GM18873 (cell line): ENCODE data around the gene LYPD6B.

Source experiments
- ATAC-seq: cut with Tn5 transposase; IDR thresholded peaks from one replicate; pipeline ENCODE4 v1.9.1; 2021; ENCODE audit warnings: mild to moderate bottlenecking, moderate library complexity, moderate number of reproducible peaks; ENCODE audit not compliant: unreplicated experiment, low FRiP score

Gene LYPD6B

DNA sequence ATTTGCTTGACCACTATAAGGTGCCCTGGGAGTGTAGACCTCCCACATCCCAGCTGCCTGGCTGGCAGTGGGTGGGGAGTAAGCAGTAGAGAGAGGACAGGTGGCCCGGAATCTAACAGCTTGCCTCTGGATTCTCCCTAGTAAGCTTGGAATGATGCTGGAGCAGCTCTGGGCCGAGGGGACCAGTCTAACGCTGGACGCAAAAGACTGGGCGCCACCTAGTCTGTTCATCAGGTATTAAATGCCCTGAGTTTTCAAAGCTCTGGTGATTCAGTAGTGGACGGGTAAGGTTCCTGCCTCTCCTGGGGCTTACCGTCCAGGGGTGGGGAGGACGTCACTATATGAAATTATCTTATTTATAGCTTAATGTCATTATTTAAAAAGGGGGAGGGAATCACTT, 648 bp upstream of the LYPD6B start:
- no peak for ATAC-seq

DNA sequence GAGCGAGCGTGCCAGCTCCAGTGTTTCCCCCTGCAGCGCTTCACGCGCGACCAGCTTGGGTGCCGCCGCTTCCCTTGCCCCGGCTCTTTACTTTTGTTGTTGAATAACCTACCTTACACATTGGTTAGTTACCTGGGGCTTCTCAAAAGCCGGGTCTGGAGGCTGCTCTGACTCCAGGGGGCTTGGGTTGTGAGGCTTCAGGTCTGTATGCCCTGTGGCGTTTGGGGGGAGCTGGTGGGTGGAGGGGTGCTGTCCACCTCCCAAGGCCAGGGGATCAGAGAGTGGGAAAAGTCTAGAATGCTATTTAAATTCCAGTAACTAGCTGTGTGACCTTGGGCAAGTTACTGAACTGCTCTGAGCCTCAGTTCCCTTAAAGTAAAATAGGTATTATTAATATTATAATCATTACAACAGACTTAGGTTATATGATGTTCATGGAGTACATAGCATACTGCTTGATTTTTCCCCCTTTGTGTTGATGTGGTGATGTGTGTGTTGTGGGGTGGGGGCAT, 770 bp downstream of the LYPD6B start:
- no peak for ATAC-seq

DNA sequence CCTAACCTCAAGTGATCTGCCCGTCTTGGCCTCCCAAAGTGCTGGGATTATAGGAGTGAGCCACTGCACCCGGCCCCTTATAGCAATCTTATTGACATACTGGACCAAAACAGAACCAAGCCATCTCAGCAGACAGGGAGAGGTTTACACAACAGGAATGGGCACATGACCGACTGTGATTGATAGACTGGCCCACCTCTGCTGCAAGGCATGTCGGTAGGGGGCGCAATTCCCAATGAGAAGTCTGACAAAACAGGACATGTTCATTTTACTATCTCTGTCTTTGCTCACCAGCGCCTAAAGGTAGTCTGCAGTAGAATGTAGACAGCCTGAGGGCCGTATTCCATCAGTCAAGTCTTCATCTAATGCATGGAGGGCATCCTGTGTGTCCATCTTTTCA, 2.0 kb downstream of the LYPD6B start:
- no peak for ATAC-seq

DNA sequence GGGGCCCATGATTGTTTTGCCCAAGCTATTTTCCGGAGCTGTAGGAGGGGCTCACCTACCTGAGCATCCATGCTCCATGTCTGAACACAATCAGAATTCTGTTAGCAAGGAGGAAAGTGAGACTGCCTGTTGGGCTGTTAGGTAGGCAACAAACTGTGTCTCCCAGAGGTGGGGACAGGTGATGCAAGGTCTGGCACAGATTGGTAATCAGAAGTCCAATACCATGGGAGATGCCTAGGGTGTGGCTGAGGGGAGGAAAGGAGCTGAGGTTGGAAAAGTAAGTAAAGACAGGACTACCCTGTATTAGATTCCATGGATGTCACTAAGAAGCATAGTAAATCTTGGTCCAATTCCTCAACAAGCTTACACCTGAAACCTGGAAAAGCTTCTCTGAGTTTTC, 3.0 kb downstream of the LYPD6B start:
- ATAC-seq, result no peak

DNA sequence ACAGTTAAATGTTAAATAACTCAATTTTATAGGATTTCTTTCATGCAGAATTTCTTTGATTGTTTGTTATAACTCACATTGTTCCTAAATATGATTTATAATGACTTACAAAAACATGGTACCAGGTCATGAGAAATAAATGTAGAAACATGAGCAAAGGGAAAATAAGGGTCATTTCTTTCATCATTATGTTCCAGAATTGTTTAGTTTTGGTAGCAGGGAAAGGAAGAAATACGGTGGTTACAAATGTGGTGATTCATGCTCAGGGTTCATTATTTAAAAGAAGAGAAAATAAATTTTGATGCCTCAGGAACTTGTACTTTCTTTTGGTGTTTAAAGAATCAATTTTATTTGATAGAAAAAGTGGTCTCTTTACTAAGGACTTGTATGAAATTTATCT, 4.4 kb downstream of the LYPD6B start:
- ATAC-seq, result no peak

DNA sequence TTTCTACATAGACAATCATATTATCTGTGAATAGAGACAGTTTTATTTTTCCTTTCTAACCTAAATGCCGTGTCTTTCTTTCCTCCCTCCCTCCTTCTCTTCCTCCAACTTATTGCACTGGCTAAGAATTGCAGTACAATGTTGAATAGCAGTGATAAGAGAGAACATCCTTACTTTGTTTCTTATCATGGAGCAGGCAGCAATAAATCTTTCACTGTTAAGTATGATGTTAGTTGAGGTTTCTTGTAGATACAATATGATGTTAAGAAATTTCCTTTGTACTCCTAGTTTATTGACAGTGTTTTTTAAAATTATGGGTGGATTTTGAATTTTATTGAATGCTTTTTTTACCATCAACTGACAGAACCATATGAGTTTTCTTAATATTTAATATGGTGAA, 6.0 kb downstream of the LYPD6B start:
- no peak for ATAC-seq

DNA sequence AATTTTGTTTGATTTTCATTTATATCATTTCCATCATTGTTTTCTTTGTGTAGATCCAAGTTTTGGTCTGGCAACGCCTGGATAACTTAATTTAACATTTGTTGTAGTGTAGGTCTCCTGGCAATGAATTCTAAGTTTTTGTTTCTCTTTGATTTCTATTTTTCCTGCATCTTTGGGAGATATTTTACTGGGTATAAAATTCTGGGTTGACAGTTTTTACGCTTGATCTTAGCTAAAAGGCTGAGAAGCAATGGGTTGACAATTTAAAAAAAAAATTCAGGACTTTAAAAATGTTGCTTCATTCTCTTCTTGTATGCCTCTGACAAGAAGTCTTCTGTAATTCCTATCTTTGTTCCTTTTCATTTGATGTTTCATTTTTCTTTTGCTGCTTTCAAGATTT, 8.6 kb downstream of the LYPD6B start:
- no peak for ATAC-seq

DNA sequence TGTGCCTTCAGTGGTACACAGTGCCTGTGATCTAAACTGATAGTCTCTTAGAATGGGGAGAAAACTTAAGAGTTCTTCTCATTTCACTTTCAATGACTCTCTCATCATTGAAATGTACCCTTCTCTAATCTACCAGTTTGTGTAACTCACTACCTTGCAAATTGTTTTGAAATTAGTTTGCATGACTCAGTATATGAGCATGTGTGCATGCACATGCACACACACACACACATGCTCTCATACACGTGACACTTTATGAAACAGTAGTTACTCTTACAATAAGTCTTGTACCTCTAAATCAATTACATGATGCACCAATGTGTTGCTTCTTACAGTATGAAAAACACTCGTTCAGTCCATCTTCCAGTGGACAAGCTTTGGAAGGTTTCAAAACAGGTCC, 10.6 kb downstream of the LYPD6B start:
- ATAC-seq, result no peak

DNA sequence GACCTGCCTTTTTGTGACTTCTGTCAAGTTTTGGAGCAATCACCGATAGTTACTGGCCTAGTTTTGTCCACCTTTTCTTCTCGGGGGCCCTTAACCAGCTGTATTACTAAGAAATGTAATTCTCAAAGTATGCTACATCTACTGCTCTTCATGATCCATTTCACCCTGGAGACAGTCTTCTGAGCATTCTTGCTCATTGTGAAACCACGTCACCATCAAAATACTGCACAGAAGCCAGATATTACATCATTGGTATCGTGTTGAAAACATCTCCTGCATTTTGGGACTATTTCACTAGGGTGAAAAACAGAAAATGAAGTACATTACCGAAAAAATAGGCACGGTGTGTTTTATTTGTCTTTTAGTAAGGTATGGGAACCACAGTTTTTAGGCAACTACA, 11.7 kb downstream of the LYPD6B start:
- peak; percentile 62 for ATAC-seq

DNA sequence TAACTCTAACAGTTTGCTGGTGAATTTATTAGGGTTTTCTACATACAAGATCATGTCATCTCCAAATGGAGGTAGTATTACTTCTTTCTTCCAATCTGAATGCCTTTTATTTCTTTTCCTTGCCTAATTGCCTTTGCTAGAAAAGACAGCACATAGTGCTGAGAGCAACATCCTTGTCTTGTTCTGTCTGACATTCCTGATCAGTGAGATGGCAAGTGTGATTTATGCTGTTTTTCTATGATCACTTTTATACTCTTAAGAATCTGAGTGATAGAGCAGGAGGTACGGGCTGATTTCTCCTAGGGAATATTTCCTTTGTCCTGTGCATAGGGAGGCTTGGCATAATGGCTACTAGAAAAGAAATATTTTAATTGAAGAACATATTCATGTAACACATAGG, 17.3 kb downstream of the LYPD6B start:
- ATAC-seq, result no peak

DNA sequence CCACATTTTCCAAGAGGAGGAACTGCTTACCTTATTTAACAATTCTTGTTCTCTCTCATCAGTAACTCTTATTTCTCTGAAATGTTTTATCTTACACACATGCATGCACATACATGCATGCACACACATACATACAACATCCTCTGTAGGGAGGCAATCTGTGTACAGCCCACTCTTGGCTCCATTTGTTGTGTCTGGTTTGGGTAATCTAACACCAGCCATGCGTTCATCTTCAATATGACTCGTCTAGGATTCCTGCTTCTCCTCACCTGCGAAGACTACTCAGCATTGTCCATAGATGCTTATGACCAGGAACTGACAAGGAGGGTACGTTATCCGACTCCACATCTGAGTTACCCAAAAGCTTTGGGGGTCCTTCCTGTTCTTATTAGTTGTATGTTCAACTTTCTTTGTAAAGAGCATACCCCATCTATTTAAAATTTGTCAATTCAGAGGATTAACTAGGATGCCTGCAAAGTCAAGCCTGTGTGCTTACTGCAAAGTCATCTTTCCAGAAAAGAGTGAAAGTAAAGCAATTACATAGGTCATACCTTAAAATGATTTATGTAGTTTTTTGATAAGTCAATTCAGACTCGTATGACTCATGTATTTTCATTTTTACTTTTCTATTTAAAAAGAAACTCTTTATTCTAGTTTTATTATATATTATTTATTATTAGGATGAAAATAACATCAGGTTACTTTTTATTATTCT, 18.2 kb downstream of the LYPD6B start:
- ATAC-seq, result no peak

DNA sequence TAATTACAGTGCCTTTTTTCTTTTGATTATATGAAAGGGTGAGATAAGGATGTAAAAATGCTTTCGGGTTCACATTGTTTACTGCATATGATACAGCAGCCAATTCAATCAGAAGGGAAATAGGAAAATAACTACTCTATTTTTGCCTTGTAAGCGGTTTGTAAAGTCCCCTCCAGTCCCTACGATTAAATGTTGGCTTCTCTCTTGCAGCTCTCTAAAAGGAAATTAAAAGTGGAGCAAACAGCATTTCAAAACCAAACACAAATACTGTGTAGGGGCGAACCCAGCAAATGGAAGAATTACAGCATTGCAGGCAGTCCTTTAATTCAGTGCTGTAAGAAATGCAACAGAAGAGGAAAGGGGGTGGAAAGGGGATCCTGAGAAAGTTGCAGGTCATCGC, 18.9 kb downstream of the LYPD6B start:
- no peak for ATAC-seq

DNA sequence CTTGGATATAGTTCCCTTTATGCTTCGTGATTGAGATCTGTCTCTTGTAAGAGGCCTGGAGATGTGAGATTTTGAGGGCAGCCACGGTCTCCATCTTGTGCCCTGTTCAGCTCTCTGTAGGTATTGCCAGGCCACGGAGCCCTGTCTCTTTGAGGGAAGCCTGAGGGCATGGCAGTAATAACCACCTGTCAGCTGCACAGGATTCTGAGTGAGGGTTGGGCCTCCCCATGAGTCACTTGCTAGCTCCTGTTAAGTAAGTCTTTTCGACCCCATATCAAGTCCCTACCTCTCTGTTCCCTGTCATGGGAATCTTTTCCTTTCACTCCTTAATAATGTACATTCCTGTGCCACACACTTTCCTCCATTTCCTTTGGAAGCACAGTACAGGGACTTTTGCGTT, 20.4 kb downstream of the LYPD6B start:
- ATAC-seq, result no peak

DNA sequence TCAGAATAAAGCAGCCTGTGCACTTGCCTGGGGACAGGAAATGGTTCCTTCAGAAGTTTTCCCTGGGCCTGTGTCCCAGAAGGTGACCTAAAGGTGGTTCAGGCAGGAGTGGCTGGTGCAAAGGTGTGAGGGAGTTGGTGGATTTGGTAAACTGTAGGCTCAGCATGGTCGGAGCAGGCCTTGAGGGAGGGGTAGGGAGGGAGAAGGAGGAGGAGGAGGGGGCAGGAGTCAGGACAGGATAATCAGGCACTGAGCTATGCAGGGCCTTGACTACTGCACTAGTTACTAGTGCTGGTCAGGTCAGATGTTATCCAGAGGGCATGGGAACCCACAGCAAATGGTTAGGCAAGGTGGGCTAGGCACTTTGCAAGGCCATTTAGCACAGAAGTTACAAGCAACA, 21.3 kb downstream of the LYPD6B start:
- ATAC-seq, result no peak

DNA sequence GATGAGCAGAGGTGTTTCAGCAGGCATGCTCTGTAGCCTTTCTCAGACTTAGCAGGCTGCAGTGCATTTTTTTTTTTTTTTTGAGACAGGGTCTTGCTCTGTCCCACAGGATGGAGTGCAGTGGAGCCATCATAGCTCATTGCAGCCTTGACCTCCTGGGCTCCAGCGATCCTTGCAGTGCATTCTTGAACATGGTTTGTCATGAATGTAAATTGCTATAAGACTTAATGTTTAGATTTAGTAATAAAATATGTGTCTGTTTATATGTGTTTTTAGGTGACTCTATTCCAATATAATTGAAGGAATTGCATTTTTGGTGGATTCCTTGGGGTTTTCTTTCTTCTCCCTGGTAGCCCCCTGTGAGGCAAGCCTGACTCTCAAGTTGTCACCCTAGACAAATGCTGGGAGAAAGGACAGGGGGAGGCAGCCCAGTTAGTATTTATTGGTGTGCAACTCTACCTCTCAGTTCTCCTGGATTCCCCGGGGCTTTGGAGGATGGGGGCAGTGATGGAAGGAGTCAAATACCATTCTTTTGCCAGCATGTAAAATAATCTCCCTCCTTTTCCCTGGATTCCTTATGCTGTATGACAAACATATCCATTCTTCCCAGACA, 22.7 kb downstream of the LYPD6B start:
- ATAC-seq, result no peak

DNA sequence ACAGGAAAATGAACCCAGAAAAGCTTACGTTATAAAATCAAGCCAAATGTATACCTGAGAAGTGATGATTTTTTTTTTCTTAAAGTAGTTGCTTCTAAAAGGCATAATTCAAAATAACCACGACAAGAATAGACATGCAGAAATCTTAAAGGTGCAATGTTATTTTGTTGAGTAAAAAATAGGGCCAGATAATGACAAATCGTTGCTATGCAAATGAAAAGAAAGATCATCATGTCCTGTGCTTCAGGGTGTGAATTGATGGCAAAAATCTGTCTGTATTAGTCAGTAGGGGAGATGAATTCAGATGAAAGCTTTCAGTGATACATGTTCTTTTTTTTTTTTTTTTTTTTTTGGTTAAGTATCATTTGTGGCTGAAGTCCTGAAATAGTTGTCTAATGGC, 24.0 kb downstream of the LYPD6B start:
- no peak for ATAC-seq

DNA sequence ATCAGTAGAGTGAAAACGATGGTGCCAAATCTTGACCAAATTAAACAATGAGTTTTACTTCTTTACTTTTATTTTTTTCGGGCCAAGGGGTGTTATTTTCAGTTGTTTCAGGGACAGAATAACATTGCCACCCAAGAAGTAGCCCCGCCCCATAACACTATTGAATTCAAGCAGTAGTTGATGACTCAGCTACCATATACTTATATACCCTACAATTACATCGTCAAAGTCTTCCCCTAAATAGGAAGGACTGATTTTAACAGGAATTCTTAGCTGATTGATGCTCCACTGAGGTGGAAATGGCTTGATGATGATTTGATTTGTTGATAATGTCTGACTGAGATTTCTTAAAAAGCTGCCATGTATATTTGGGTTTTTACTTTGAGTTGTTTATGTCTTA, 24.7 kb downstream of the LYPD6B start:
- ATAC-seq, result no peak

DNA sequence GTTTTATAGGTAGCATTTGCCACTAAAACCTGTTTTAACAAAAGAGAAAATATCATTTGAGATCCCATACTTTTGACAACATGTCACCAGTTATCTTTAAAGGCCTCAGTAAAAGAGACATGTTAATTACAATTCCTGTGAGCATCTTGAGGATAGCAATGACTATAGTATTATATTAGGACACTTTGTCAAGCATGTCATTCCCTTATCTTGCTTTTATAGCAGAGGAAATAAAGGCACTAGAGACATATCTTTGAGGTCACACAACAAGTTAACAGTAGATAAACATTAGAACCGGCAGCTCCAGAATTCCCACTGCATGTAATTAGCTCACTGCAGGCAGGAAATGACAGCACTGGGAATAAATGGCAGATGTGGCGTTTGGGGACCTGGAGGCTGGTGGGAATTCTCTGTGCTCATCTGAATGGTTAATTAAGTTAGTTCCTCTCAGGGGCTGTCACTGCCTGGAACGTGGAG, 25.9 kb downstream of the LYPD6B start:
- ATAC-seq, result no peak

DNA sequence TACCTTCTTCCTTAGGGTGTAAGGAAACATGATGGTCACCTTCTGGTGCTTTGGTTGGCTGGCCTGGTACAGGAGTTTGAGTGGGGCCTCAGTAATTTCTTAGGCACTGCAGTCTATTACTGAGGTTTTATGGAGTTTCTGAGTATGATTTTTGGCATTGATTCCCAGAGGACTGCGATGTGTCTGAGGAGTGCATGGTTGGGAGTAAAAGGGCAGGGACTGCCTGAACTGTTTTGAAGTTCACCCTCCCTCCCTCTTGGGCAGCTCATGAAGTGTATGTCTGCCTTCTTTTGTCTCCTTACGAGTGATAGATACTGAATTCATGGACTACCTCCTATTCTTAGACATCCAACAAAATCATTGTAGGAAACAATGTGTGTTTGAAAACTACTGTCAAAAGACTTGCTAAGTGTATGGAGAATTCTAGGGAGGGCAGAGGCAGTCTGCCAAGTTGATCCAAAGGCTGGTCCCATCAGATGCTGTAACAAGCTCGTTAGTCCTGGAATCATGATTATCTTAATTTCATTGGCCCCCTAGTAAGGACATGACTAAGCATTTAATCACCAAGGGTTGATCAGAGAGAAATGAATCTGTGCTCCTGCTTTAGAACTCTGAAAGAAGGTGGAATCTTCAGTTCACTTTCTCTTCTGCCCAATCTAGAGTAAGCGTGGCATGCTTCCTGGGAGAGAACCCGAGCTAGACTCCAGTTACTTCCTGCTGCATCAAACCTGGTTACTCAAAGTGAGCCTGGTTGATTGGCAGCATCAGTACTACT, 26.5 kb downstream of the LYPD6B start:
- no peak for ATAC-seq

DNA sequence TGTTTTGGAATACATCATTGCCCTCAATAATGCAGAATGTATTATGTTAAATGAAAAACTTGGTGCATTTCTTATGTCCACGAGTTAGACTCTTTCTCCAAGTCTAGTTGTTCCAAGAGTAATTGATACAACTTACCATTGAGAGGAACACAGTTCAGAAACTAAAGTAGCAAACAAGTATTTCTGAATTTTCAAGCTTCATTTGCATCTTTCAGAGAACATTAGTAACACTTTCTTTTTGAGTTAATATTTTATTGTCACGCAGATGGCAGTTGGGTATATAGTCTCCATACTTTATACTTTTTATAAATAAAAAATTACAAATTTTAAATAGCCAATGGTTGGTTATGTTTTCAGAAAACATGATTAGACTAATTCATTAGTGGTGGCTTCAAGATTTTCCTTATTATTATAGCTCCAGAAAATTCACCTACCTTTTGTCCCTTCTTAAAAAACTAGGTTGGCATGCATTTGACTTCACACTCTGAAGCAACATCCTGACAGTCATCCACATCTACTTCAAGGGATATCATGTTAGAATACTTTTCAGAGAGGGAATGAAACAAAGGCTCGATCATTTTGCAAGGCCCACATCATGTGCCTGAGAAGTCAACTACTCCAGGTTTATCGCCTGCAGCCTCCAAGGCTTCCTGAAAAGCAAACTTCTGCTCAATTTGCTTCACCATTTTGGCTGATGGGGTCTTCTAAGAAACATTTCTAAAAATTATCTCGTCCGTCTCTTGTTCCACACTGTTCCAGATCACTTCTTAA, 29.9 kb downstream of the LYPD6B start:
- no peak for ATAC-seq
